GM19438 (cell line): ENCODE results near the gene PCDHA4.
"Not testable (repeated sequence)": the region's sequence is repeated elsewhere in the genome, so short reads cannot be mapped to it uniquely, and the experiment has no call there.

Experiments
- ATAC-seq: cut with Tn5 transposase; IDR thresholded peaks from one replicate; pipeline ENCODE4 v1.9.1; 2021; ENCODE audit warnings: low read depth; ENCODE audit not compliant: unreplicated experiment

The PCDHA4 gene

DNA sequence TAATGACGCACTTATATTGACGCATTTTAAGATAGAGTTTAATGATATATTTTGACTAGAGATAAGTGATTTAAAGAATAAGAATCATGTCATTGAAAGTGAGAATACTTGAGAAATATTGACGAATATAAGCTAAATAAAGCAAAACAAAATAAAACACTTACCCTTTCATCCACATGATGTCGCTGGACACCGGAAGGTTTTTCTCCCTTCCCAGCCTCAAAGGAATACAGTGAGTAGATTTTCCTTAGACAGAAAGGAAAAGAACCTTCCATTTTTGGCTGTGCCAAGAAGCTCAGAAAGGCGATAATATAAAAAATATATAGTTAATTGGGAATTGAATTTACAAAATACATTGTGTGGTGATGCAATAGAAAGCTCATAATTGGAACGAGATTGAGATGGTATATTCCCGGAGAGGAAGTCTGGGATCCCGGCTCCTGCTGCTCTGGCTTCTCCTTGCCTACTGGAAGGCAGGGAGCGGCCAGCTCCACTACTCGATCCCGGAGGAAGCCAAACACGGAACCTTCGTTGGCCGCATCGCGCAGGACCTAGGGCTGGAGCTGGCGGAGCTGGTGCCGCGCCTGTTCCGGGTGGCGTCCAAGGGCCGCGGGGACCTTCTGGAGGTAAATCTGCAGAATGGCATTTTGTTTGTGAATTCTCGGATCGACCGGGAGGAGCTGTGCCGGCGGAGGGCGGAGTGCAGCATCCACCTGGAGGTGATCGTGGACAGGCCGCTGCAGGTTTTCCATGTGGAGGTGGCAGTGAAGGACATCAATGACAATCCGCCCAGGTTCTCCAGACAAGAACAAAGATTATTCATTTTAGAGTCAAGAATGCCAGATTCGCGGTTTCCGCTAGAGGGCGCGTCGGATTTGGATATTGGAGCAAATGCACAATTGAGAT, 14.8 kb downstream of the PCDHA4 start, which contains the start of gene PCDHA5:
PCDHA5 (plus strand) TSS at position 239 of the 906 bp plus-strand sequence.
- ATAC-seq = no peak

DNA sequence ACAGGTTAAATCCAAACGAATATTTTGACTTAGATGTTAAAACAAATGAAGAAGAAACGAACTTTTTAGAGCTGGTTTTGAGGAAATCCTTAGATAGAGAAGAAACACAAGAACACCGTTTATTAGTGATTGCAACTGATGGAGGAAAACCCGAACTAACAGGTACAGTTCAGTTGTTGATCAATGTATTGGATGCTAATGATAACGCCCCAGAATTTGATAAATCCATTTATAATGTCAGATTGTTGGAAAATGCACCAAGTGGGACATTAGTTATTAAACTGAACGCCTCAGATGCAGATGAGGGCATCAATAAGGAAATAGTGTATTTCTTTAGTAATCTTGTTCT, 15.4 kb downstream of the PCDHA4 start:
- ATAC-seq = no peak

DNA sequence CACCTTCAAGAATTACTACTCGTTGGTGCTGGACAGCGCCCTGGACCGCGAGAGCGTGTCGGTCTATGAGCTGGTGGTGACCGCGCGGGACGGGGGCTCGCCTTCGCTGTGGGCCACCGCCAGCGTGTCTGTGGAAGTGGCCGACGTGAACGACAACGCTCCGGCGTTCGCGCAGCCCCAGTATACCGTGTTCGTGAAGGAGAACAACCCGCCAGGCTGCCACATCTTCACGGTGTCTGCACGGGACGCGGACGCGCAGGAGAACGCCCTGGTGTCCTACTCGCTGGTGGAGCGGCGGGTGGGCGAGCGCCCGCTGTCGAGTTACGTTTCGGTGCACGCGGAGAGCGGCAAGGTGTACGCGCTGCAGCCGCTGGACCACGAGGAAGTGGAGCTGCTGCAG, 16.1 kb downstream of the PCDHA4 start:
- not testable (repeated sequence) for ATAC-seq

DNA sequence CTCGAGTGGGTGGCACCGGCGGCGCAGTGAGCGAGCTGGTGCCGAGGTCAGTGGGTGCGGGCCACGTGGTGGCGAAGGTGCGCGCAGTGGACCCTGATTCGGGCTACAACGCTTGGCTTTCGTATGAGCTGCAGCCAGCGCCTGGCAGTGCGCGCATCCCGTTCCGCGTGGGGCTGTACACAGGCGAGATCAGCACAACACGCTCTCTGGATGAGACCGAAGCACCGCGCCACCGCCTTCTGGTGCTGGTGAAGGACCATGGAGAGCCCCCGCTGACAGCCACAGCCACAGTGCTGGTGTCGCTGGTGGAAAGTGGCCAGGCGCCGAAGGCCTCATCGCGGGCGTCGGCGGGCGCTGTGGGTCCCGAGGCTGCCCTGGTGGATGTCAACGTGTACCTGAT, 16.6 kb downstream of the PCDHA4 start:
- ATAC-seq = no peak

DNA sequence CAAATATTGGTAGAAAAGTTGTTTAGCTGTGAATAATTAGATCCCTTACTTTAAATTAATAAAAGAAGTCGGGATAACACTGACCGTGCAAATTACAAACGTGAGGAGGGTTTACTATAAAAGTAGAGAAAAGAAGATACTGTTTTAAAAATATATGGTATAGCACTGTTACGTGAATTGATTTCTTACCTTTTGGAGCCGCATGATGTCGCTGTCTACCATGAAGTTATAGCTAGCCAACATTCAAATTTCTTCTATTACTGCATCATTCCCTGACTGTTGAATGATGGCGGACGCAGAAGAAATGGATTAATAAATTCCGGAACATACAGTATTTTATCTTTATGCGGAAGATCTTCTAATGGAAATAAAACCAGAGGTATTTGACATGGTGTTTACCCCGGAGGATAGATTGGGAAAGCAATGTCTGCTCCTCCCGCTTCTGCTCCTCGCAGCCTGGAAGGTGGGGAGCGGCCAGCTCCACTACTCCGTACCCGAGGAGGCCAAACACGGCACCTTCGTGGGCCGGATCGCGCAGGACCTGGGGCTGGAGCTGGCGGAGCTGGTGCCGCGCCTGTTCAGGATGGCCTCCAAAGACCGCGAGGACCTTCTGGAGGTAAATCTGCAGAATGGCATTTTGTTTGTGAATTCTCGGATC, 21.0 kb downstream of the PCDHA4 start, which contains the start of gene PCDHA6:
PCDHA6 (plus strand) TSS at position 257 of the 658 bp plus-strand sequence; CDS start at position 389, 132 bp downstream.
- no peak for ATAC-seq

DNA sequence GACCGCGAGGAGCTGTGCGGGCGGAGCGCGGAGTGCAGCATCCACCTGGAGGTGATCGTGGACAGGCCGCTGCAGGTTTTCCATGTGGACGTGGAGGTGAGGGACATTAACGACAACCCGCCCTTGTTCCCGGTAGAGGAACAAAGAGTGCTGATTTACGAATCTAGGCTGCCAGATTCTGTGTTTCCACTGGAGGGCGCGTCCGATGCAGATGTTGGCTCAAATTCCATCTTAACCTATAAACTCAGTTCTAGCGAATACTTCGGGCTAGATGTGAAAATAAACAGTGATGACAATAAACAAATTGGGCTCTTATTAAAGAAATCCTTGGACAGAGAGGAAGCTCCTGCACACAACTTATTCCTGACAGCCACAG, 21.5 kb downstream of the PCDHA4 start:
- ATAC-seq = no peak

DNA sequence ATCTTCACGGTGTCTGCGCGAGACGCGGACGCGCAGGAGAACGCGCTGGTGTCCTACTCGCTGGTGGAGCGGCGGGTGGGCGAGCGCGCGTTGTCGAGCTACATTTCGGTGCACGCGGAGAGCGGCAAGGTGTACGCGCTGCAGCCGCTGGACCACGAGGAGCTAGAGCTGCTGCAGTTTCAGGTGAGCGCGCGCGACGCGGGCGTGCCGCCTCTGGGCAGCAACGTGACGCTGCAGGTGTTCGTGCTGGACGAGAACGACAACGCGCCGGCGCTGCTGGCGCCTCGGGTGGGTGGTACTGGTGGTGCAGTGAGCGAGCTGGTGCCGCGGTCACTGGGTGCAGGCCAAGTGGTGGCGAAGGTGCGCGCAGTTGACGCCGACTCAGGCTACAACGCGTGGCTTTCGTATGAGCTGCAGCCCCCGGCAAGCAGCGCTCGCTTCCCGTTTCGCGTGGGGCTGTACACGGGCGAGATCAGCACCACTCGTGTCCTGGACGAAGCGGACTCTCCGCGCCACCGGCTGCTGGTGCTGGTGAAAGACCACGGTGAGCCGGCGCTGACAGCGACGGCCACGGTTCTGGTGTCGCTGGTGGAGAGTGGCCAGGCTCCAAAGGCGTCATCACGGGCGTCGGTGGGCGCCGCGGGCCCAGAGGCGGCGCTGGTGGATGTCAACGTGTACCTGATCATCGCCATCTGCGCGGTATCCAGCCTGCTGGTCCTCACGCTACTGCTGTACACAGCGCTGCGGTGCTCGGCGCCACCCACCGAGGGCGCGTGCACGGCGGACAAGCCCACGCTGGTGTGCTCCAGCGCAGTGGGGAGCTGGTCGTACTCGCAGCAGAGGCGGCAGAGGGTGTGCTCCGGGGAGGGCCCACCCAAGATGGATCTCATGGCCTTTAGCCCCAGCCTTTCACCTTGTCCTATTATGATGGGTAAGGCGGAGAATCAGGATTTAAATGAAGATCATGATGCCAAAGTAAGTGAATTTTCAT, 22.9 kb downstream of the PCDHA4 start:
- not testable (repeated sequence) for ATAC-seq

DNA sequence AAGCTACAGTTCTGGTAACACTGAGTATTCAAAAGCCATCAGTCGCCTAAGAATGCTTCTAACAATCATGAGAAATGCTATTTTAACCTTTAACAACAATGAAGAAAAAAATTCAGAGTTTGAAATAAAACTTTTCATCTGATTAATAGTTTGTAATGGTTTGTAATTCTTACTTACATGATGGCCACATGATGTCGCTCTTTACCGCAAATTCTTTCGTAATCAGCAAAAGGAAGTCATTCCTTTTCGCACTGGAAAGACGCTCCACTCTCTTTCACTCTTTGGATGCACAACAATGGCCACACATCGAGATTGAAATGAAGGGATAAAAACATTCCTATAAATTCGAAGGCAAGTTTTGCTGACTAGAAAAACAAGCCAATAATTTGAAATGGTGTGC, 27.1 kb downstream of the PCDHA4 start, which contains the start of gene PCDHA7:
PCDHA7 (plus strand) TSS at position 277 of the 400 bp plus-strand sequence; CDS start at position 392, 115 bp downstream.
- no peak for ATAC-seq

DNA sequence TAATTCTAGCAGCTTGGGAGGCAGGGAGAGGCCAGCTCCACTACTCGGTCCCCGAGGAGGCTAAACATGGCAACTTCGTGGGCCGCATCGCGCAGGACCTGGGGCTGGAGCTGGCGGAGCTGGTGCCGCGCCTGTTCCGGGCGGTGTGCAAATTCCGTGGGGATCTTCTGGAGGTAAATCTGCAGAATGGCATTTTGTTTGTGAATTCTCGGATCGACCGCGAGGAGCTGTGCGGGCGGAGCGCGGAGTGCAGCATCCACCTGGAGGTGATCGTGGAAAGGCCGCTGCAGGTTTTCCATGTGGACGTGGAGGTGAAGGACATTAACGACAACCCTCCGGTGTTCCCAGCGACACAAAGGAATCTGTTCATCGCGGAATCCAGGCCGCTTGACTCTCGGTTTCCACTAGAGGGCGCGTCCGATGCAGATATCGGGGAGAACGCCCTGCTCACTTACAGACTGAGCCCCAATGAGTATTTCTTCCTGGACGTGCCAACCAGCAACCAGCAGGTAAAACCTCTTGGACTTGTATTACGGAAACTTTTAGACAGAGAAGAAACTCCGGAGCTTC, 27.7 kb downstream of the PCDHA4 start:
- ATAC-seq = not testable (repeated sequence)

DNA sequence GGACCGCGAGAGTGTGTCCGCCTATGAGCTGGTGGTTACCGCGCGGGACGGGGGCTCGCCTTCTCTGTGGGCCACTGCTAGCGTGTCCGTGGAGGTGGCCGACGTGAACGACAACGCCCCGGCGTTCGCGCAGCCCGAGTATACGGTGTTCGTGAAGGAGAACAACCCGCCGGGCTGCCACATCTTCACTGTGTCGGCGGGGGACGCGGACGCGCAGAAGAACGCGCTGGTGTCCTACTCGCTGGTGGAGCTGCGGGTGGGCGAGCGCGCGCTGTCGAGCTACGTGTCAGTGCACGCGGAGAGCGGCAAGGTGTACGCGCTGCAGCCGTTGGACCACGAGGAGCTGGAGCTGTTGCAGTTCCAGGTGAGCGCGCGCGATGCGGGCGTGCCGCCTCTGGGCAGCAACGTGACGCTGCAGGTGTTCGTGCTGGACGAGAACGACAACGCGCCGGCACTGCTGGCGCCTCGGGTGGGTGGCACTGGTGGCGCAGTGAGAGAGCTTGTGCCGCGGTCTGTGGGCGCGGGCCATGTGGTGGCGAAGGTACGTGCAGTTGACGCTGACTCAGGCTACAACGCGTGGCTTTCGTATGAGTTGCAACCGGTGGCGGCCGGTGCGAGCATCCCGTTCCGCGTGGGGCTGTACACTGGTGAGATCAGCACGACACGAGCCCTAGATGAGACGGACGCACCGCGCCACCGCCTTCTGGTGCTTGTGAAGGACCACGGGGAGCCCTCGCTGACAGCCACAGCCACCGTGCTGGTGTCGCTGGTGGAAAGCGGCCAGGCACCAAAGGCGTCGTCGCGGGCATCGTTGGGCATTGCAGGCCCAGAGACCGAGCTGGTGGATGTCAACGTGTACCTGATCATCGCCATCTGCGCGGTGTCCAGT, 29.0 kb downstream of the PCDHA4 start:
- ATAC-seq = no peak

DNA sequence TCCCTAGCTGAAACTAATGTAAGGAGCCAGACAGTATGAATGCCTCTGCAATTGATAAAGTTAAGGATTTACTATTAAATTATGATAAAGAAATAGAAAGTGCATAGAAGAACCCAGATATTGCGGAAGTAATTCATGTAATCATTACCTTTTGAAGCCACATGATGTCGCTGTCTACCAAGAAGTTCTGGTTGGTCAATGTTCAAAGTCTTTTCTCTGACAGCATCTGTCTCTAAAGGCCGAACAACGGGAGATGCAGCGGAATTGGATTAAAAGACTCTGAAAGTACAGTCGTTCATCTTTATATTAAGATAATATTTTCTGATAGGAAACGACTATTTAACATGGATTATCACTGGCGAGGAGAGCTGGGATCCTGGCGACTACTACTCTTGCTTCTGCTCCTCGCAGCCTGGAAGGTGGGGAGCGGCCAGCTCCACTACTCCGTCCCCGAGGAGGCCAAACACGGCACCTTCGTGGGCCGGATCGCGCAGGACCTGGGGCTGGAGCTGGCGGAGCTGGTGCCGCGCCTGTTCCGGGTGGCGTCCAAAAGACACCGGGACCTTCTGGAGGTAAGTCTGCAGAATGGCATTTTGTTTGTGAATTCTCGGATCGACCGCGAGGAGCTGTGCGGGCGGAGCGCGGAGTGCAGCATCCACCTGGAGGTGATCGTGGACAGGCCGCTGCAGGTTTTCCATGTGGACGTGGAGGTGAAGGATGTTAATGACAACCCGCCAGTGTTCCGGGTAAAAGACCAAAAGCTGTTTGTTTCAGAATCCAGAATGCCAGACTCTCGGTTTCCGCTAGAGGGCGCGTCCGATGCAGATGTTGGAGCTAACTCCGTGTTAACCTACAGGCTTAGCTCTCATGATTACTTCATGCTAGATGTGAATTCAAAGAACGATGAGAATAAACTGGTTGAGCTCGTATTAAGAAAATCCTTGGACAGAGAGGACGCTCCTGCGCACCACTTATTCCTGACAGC, 34.4 kb downstream of the PCDHA4 start, which contains the start of gene PCDHA8:
PCDHA8 (plus strand) TSS at position 210 of the 985 bp plus-strand sequence; CDS start at position 345, 135 bp downstream.
- no peak for ATAC-seq

DNA sequence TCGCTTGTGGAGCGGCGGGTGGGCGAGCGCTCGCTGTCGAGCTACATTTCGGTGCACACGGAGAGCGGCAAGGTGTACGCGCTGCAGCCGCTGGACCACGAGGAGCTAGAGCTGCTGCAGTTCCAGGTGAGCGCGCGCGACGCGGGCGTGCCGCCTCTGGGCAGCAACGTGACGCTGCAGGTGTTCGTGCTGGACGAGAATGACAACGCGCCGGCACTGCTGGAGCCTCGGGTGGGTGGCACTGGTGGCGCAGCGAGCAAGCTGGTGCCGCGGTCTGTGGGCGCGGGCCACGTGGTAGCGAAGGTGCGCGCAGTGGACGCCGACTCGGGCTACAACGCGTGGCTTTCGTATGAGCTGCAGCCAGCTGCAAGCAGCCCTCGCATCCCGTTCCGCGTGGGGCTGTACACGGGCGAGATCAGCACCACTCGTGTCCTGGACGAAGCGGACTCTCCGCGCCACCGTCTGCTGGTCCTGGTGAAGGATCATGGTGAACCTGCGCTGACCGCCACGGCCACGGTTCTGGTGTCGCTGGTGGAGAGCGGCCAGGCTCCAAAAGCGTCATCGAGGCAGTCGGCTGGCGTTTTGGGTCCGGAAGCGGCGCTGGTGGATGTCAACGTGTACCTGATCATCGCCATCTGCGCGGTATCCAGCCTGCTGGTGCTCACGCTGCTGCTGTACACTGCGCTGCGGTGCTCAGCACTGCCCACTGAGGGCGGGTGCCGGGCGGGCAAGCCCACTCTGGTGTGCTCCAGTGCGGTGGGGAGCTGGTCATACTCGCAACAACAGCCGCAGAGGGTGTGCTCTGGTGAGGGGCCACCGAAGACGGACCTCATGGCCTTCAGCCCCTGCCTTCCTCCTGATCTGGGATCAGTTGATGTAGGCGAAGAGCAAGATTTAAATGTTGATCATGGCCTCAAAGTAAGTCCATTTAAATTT, 36.2 kb downstream of the PCDHA4 start:
- no peak for ATAC-seq

DNA sequence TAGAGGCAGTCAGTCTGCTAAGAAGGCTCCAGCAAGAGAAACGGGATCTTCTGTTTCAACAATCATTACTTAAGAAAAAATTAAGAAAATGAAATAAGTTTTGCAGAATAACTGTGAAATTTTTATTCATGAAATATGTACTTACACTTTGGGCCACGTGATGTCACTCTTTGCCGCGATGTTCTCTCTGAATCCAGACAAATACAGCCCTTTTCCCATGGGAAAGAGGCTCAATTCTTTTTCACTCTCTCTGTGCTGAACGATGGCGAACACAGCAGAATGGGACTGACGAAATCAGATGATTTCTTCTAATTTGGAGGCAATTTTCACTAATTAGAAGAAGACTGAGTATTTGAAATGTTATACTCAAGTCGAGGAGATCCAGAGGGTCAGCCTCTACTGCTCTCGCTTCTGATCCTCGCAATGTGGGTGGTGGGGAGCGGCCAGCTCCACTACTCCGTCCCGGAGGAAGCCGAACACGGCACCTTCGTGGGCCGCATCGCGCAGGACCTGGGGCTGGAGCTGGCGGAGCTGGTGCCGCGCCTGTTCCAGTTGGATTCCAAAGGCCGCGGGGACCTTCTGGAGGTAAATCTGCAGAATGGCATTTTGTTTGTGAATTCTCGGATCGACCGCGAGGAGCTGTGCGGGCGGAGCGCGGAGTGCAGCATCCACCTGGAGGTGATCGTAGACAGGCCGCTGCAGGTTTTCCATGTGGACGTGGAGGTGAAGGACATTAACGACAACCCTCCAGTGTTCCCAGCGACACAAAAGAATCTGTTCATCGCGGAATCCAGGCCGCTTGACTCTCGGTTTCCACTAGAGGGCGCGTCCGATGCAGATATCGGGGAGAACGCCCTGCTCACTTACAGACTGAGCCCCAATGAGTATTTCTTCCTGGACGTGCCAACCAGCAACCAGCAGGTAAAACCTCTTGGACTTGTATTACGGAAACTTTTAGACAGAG, 41.6 kb downstream of the PCDHA4 start, which contains the start of gene PCDHA9:
PCDHA9 (plus strand) TSS at position 244 of the 964 bp plus-strand sequence; CDS start at position 358, 114 bp downstream.
- not testable (repeated sequence) for ATAC-seq

DNA sequence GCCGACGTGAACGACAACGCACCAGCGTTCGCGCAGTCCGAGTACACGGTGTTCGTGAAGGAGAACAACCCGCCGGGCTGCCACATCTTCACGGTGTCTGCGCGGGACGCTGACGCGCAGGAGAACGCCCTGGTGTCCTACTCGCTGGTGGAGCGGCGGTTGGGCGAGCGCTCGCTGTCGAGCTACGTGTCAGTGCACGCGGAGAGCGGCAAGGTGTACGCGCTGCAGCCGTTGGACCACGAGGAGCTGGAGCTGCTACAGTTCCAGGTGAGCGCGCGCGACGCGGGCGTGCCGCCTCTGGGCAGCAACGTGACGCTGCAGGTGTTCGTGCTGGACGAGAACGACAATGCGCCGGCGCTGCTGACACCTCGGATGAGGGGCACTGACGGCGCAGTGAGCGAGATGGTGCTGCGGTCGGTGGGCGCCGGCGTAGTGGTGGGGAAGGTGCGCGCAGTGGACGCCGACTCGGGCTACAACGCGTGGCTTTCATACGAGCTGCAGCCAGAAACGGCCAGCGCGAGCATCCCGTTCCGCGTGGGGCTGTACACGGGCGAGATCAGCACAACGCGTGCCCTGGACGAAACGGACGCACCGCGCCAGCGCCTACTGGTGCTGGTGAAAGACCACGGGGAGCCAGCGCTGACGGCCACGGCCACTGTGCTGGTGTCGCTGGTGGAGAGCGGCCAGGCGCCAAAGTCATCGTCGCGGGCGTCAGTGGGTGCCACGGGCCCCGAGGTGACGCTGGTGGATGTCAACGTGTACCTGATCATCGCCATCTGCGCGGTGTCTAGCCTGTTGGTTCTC, 43.2 kb downstream of the PCDHA4 start:
- not testable (repeated sequence) for ATAC-seq
